Endothelial cell of umbilical vein (primary cell): ENCODE results near the gene URI1. TPM values are rescaled to one million over a fixed set of nuclear protein-coding genes. Genes with fewer than 3 reads are reported as not detected.

Source experiments
- BruUV-seq: library from RNA; stranded (reverse); fragments of 400-500 nt; replicated peaks from 2 replicates; lab custom pipeline; 2021; lab: Mats Ljungman, UMichigan
- CTCF ChIA-PET: fragments of 300-600, 350-600 bp; sonication (Branson Sonifier 250); formaldehyde crosslinking; loops from one replicate; lab custom pipeline; 2021; ENCODE audit warnings: antibody characterized with exemption, inconsistent platforms; lab: Charles Lee
- POLR2A ChIA-PET: fragments of 300-600, 350-600 bp; sonication (Branson Sonifier 250); formaldehyde crosslinking; loops from one replicate; lab custom pipeline; 2021; ENCODE audit warnings: antibody characterized with exemption, inconsistent platforms; lab: Charles Lee
- DNase-seq: peaks from one replicate; pipeline ENCODE4 v3.0.0-alpha.2; 2011; ENCODE audit warnings: low read depth, low spot score
- FAIRE-seq: peaks from 2 replicates; lab custom pipeline; 2011; peaks lifted over from hg19 to GRCh38; lab: Jason Lieb, UNC
- H2AFZ ChIP-seq: 2 replicates; pipeline ENCODE4 v1.6.0; 2012; ENCODE audit warnings: low read depth, low read length, control low read depth, inconsistent platforms
- H3K27ac ChIP-seq: 2 replicates; pipeline ENCODE4 v1.5.1; 2011; ENCODE audit warnings: low read depth, mild to moderate bottlenecking, control low read depth, low read length, moderate library complexity; ENCODE audit not compliant: insufficient read depth
- H3K27me3 ChIP-seq, 2 experiments: 2 replicates each; pipeline versions ENCODE4 v1.6.0 to v1.6.1; 2011; ENCODE audit warnings: low read length in 2 of 2, mixed read lengths in 1 of 2; ENCODE audit not compliant: control insufficient read depth in 2 of 2, insufficient read depth in 2 of 2
- H3K36me3 ChIP-seq, 2 experiments: 2 replicates in 1 of 2; 3 replicates in 1 of 2; pipeline ENCODE4 v1.5.1; 2011; ENCODE audit warnings: low read length in 2 of 2, mild to moderate bottlenecking in 1 of 2, moderate library complexity in 1 of 2; ENCODE audit not compliant: control insufficient read depth in 2 of 2, insufficient read depth in 2 of 2; ENCODE audit errors: extremely low read depth in 1 of 2
- H3K4me1 ChIP-seq: 3 replicates; pipeline ENCODE4 v1.5.1; 2011; ENCODE audit warnings: mild to moderate bottlenecking, low read length; ENCODE audit not compliant: control insufficient read depth, insufficient read depth; ENCODE audit errors: extremely low read depth
- H3K4me2 ChIP-seq: 2 replicates; pipeline ENCODE4 v1.6.1; 2011; ENCODE audit warnings: low read length, control low read depth, mixed read lengths; ENCODE audit not compliant: insufficient read depth
- H3K4me3 ChIP-seq, 3 experiments: fragments of 200-600 bp in 1 of 3; sonication (generic), shearing (Covaris generic) in 1 of 3; replicated peaks in 1 of 3; 2 replicates each; pipeline ENCODE4 v1.5.1; 2011 to 2016; ENCODE audit warnings: control low read depth in 3 of 3, low read length in 3 of 3, mild to moderate bottlenecking in 2 of 3, inconsistent platforms in 1 of 3, low read depth in 1 of 3, moderate library complexity in 1 of 3; ENCODE audit not compliant: insufficient read depth in 1 of 3
- H3K79me2 ChIP-seq: 2 replicates; pipeline ENCODE4 v1.6.0; 2012; ENCODE audit warnings: low read length, inconsistent platforms; ENCODE audit not compliant: control insufficient read depth, insufficient read depth
- H3K9ac ChIP-seq: replicated peaks from 2 replicates; pipeline ENCODE3; 2011; ENCODE audit warnings: low read length, control low read depth; ENCODE audit not compliant: insufficient read depth; ENCODE audit errors: extremely low read depth
- H3K9me1 ChIP-seq: replicated peaks from 3 replicates; pipeline ENCODE4 v1.6.0; 2011; ENCODE audit warnings: mild to moderate bottlenecking, low read length; ENCODE audit not compliant: control insufficient read depth, insufficient read depth; ENCODE audit errors: extremely low read depth
- H3K9me3 ChIP-seq: replicated peaks from 2 replicates; pipeline ENCODE4 v1.5.1; 2012; ENCODE audit warnings: low read length, inconsistent platforms; ENCODE audit not compliant: control insufficient read depth, insufficient read depth
- H4K20me1 ChIP-seq: replicated peaks from 2 replicates; pipeline ENCODE3; 2011; ENCODE audit warnings: mild to moderate bottlenecking, low read length; ENCODE audit not compliant: control insufficient read depth, insufficient read depth; ENCODE audit errors: extremely low read depth
- JUN ChIP-seq: IDR thresholded peaks from 2 replicates; pipeline ENCODE4 v1.6.1; 2011; ENCODE audit warnings: borderline replicate concordance, low read depth; ENCODE audit not compliant: insufficient read length, insufficient read depth
- POLR2A ChIP-seq: IDR thresholded peaks from 2 replicates; pipeline ENCODE4 v1.6.1; 2012; ENCODE audit warnings: low read depth, mild to moderate bottlenecking, control low read depth, low read length
- dilution Hi-C: fragments of 300-500 bp; cut with MboI; formaldehyde crosslinking; loops from one replicate; pipeline ENCODE4 v1.15.0; 2019; ENCODE audit warnings: low sequenced_read_pairs; ENCODE audit not compliant: extremely low pct_ligation_motif_present
- intact Hi-C: fragments of 100-400 bp; cut with micrococcal nuclease; formaldehyde crosslinking; loops from one replicate; pipeline ENCODE4 v1.10.0; 2022
- polyA plus RNA-seq, 4 experiments: library from polyadenylated mRNA; depleted of rRNA in 3 of 4; stranded (reverse) in 3 of 4; unstranded in 1 of 4; fragments of >200 nt; gene quantifications; 2 replicates each; pipeline versions ENCODE4 v1.2.1 to v1.2.3, GENCODE V29; 2011 to 2012; ENCODE audit warnings: missing spikeins in 1 of 4
- total RNA-seq: library from RNA; stranded (reverse); gene quantifications from 2 replicates; pipeline ENCODE4 v1.2.3, GENCODE V29; 2021
- TF ChIP-seq, protein P1 (sequence below): IDR thresholded peaks from 2 replicates; pipeline ENCODE4 v1.6.1; 2011; ENCODE audit not compliant: insufficient read depth, insufficient read length

URI1 gene
- total and polyA plus RNA-seq, 2 donors (not counting 3 experiments of a cell fraction or from before 2014, with no cell fraction given): 12.8 to 28.9 TPM

DNA sequence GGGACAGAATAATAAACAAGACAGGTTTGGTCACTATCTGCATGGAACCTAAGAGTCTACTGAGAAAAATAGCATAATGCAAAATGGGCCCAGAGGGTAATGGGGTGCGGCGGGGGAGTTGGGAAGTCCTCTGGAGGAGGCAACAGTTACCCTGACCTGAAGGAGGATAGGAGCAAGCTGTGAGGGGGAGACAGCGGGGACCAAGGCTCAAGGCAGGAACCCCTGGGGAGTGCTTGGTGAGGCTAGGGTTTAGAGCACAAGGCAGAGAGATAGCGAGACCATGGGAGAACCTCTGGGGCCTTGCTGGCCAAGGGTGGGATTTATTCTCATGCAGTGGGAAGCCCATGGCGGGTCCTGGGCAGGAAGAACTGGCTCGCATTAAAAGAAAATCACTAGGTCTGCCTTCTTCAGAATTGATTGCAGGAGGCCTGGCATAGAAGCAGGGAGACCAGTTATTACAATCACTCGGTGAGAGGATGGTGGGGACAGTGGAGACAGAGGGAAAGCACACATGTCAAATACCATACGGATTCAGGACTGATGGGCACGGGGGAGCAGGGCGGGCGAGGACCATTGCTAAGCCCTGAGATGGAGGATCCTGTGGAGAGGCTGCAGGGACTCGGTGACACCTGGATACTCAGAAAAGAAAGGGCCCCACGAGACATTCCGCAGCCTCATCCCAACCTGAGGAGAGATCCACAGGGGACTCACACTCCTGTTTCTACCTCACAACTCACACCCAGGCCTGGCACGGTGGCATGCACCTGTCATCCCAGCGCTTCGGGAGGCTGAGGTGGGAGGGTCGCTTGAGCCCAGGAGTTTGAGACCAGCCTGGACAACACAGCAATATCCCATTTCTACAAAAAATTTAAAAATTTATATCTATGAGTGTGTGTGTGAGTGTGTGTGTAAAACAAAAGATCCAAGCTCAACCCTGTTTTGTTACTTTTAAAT, 110.4 kb downstream of the URI1 start:
- Histone ChIP-seq H4K20me1 (no peaks in the 10 kb centered on the region), H3K27me3 (no peaks in the 10 kb centered on the region), H3K79me2 (no peaks in the 10 kb centered on the region), H3K4me1 (no peaks in the 10 kb centered on the region), H3K9me1 (no peaks in the 10 kb centered on the region), H3K9ac (no peak overlapping the region), H2AFZ (no peak overlapping the region), H3K36me3 (no peaks in the 10 kb centered on the region), H3K4me3 (no peak overlapping the region), H3K27ac (no peak overlapping the region), H3K9me3 (no peaks in the 10 kb centered on the region), H3K4me2 (no peak overlapping the region)
- dilution Hi-C loops (no loop called here), intact Hi-C loops (no loop called here)
- no TSS peak for BruUV-seq
- DNase-seq (no peak), FAIRE-seq (no peak)
- CTCF ChIA-PET: no interaction called here
- POLR2A ChIA-PET: no interaction called here
- TF ChIP-seq JUN: no peak
- TF ChIP-seq, protein P1, sequence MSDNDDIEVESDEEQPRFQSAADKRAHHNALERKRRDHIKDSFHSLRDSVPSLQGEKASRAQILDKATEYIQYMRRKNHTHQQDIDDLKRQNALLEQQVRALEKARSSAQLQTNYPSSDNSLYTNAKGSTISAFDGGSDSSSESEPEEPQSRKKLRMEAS: no peak

DNA sequence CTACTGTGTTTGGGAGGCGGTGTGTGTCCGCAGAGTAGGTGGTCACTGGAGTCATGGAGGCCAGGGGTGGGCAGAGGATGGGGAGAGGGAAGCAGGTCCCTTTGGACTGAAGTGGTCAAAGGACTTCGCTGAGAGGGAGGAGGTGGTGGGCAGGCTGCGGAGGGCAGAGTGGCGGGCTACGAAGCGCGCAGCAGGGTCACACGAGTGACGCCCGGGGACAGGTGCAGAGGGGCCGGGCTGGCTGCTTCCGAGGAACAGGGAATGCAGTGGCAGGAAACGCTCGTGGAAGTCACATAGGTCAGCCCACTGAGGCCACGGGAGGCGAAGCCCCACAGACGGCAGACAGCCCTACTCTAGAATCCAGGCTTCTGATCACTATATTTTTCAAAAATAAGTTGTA, 111.5 kb downstream of the URI1 start:
- H3K27me3 ChIP-seq: no peaks in the 10 kb centered on the region
- ChIA-PET CTCF (no interaction called here), POLR2A (no interaction called here)
- no peaks in the 10 kb centered on the region for H3K79me2 ChIP-seq
- intact Hi-C loops: no loop called here
- H3K4me3 ChIP-seq: no peak overlapping the region
- no peak for FAIRE-seq
- H4K20me1 ChIP-seq: no peaks in the 10 kb centered on the region
- H3K9ac ChIP-seq: no peak overlapping the region
- DNase-seq: no peak
- no peak overlapping the region for H2AFZ ChIP-seq
- H3K4me1 ChIP-seq: no peaks in the 10 kb centered on the region
- H3K27ac ChIP-seq: no peak overlapping the region
- TF ChIP-seq POLR2A (no peak), JUN (no peak)
- dilution Hi-C loops: no loop called here
- H3K9me1 ChIP-seq: no peaks in the 10 kb centered on the region
- no peak overlapping the region for H3K4me2 ChIP-seq
- no TSS peak for BruUV-seq
- H3K36me3 ChIP-seq: no peaks in the 10 kb centered on the region
- H3K9me3 ChIP-seq: no peaks in the 10 kb centered on the region
